ENCODE data around the gene PTPRK.

Gene PTPRK

DNA sequence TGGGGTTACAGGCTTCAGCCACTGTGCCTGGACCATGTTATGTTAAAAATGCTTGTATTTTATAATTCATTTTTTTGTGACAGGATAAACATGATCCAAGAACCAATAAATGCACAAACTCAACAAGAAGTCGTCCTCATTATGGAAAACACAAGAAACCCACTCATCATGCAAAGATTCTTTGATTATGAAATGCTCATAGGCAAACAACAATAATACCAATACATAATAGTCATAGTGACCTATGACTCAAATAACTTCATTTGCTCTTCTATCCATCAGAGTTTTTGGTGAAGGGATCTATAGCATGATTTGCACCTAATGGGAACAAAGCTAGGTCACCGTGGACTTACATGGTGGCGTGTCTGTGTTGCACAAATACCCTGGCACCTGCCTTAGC lies 402.5 kb downstream of the PTPRK start:
- DNase-seq, result no peak

DNA sequence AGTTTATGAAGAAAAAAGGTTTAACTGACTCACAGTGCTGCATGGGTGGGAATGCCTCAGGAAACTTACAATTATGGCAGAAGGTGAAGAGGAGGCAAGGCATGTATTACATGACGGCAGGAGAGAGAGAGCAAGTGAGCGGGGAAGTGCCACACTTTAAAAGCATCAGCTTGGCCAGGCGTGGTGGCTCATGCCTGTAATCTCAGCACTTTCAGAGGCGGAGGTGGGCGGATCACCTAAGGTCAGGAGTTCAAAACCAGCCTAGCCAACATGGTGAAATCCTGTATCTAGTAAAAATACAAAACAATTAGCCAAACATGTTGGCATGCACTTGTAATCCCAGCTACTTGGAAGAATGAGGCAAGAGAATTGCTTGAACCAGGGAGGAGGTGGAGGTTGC lies 406.2 kb downstream of the PTPRK start:
- DNase-seq, result no peak

DNA sequence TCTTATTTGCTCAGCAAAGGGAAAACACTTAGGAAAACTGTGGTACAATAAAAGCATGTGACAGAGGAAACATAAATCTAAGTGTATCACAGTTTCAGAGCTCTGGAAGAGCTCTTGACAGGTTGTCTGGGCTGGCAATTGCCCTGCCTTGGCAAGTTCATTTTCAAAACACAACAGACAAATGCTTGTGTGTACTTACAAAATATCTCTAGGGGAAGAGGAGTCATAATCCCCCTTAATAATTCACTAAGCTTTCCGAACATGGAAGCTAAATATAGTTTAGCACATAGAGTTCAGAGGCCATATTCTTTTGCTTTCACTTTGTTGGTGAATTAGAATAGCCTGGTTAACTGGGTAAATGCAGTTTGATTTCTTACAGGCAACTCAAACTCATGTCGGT lies 407.9 kb downstream of the PTPRK start:
- DNase-seq, result peak; percentile 6

DNA sequence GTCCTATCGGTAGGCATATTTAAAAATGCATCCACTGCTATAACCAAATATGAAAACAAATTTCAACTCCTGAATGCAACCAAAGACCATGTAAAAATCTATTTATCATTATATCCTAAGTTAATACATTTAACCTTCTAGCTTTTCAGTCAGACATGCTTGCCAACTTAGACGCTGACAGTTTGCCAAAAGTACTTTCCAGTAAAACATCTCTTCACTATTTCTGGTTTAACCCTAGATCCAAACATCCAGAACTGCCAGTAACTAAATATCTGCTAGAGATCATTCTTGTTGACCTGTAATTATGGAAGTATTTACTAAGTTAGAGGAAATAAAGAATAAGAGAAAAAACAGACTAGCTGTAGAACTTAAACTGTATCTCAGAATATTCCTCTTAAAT lies 409.3 kb downstream of the PTPRK start:
- DNase-seq, result no peak

DNA sequence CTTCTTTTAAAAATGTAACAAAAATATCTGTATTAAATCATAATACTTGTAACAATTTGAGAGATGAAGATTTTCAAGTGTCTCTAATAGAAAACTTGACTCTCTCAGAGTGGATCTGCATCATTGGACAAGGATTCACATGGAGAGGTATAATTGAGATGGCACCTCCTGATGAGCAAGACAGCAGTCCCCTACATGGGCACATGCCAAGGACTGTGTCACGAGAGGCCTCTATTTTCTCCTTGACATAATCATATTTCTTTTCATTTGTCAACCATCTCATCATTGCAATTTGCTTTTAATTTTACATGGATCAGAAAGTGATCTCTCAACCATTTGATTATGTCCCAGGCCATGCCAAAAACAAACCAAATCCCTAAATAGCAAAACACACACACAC lies 412.7 kb downstream of the PTPRK start:
- DNase-seq, result no peak

DNA sequence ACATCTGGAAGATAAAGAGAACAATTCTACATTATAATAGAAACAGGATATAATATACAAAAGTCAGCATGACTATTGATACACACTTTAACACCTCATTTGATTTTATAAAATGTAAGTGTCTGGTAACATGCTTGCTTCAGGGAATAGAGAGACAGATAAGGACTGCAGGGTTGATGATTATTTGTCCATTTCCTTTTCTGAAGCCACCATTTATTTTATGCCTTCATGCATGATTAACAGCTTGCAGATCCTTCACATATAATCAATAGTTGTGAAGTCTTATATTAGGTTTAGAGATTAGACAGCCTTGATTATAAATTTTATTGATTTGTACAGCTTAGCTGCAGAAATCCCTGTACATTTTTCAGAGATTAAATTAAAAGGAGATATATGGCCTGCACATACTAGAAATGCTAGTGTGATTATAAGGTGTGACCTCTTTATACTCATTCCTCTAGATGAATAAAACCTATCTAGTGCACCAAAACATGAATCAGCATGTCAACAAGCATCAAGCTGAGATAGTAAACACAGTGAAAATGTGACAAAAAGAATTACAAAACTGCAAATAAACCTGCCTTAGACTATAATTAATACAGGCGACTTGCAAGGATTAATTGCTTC lies 420.7 kb downstream of the PTPRK start:
- DNase-seq, result no peak

DNA sequence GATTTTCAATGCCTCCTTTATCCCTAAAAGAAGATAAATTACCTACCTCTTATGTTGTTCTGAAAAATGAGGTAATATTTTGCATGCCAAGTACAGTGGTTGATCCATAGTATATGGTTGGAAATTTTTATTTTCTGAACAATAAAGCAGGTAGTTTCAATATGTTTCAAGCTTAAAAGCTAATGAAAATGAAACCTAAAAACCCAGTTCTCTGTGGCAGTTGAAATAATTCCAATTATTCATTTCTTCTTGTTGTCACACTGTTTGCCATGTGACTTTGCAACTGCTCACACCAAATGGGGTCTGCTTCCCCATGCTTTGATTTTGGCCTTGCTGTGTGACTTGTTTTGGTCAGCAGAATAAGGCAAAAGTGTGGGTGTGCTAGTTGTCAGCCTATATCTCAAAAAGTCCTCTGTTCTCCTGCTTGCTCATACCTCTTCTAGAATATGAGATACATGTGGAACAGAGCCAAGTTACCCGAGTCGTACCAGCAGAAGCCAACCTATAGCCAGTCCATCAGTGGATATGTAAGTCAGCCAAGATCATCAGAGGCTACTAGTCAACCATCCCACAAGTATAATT lies 422.3 kb downstream of the PTPRK start:
- no peak for DNase-seq

DNA sequence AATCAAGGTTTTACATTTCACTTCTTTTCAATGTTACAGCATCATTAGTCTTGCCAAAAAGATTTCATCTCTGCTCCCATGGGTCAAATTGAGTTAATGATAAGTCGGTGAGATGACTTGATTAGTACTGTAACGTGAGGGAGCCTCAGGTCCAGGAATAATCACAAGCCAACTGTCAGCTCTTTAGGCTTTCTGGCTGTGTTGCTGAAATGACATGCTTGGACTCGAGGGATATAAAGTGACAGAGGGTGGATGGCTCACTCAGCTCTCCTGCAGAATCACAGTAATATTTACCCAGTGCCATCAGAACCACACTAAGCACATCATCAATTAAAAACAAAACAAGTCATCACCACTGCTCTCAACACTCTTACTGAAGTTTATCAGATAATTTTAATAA lies 423.4 kb downstream of the PTPRK start:
- no peak for DNase-seq

DNA sequence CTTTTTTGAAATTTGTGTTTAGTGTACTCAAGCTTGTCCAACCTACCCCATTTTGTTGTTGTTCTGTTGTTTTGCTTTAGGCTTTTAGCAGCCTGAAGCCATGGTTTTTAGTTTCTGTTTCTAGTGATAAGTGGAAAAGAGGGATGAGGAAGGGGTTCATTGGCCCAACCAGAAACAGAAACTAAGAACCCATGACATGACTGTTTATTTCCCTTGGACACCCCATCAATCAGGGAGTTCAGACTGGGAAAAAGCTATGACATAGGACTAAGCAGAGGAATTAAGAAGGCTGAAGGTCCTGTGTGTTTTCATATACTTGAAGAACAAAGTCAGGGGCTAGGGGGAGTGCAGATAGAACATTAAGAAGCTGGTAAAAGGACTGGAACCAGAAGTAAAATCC lies 425.0 kb downstream of the PTPRK start:
- DNase-seq, result no peak

DNA sequence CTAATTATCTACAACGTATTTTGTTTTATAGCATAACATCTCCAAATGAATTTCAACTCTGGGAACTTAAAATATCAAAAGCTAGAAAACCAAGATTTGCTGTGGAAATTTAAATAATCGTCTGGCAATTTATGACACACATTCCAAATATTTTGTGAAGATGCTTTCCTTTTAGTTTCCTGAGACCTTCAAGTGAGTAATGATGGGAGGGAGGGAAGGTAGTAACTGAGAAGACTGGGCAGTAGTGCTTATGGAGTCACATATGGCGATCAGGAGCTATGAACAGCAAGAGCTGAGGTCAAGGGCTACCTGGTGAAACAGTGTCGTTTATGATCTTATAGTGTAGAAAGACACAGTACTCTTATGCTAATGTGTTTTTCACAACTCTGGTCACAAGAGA lies 441.4 kb downstream of the PTPRK start:
- no peak for DNase-seq

DNA sequence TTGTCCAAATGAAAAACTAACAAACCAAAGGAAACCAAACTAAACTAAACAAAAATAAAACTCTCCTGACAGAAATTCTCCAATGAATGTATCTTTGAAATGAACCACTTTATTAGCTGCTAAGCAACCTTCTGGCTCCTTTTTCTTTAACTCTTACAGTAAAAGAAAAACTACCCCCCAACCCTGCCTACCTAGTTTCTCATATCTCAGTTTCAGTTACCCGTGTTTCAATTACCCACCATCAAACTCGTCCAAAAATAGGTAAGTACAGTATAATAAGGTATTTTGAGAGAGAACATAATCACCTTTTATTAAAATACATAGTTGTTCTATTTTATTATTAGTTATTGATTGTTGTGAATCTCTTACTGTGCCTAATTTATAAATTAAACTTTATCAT lies 442.1 kb downstream of the PTPRK start:
- no peak for DNase-seq

DNA sequence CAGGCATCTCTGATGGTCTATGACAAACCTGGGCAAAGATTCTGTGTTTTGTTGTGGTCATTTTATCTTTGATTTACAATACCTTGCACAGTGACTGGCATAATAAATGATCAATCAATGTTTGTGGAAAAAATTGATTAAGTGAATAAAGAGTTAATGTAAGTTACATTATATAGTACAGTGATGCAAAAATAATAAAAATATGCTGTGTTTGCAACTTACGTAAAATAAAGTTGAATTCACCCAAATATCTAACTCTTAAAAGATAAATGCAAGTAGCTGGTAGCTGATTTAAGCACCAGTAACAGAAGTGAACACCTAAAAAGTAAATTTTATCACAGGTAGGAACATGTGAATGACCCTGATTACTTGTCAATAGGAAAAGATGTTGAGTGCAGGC lies 443.6 kb downstream of the PTPRK start:
- no peak for DNase-seq

DNA sequence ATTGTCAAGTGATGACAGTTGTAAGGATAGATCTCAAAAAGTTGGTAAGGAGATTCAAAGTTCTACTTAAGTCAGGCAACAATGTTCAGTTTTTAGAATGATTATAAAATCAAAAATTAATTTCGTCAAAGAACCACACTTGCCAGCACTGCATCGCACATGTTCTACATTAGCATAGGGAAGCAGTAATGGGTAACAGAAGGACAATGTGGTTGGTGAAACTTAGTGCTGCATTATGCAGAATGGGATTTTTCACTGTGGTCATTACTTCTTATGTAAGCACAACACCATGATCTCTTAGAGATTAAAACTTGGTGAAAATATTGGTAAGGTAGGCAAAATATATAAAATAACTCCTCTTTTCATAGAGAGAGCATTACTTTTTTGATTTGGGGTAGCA lies 445.8 kb downstream of the PTPRK start:
- DNase-seq, result no peak

DNA sequence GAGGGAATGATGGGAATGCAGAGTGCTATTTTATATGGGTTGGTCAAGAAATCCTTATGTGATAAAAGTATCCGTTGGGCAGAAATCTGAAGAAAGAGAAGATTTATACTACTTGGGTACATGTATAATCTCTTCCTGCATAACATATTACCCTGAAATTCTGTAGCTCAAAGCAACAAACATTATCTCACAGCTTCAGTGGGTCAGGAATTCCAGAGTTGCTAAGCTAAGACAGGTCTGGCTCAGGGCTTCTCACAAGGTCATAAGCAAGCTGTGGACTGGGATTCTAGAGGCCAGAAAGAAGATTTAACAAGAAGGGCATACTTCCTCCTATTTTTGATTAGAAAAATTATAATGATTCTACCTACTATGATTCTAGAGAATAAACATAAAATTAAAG lies 447.0 kb downstream of the PTPRK start:
- no peak for DNase-seq

DNA sequence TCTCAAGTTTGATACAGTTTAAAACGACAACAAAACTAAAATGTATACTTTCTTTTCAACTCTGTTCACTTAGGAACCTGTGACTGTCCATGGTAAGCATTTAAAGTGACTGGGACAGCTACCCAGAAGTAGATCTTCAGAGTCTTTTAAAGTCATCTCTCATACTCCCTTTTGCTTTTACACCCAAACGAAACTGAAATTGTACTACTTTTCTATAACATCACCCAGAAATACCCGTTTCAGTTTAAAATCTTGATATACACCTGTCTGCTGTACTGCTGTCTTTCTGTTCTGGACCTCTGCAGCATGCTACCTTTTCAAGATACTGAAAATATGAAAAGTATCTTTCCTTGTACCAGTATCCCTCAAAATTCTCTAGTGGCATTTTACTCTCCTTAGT lies 449.2 kb downstream of the PTPRK start:
- DNase-seq, result no peak

DNA sequence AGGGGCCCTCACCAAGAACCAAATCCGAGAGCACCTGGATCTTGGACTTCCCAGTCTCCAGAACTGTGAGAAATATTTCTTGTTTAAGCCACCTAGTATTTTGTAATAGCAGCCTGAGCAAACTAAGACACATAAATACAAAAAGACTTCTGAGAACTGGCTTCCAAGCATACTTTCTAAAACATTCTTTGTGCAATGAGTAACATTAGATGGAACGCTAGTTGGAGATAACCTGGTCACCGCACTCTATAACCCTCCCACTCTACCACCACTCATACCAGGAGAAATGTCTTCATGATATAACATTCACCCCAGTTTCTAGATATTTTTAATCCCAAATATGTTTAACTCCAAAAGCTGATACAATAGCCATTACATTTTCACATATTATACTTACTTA lies 450.0 kb downstream of the PTPRK start:
- no peak for DNase-seq

DNA sequence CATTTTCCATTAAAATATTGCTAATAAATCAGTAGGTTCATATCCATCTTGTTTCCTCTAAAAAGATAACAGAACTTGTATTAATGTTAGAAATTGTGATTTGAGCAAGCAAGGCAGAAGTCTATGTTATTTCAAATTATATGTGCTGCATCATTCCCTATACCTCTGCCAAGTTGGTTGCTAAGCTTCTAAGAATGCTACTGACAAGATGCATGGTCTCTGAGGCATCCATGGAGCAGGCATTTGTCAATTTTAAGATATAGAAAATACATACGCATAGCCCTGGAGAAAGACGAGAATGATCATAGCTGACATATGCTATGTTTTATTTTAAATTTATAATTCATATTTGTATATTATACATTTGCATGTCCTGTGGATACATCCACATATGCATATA lies 451.2 kb downstream of the PTPRK start:
- DNase-seq, result no peak

DNA sequence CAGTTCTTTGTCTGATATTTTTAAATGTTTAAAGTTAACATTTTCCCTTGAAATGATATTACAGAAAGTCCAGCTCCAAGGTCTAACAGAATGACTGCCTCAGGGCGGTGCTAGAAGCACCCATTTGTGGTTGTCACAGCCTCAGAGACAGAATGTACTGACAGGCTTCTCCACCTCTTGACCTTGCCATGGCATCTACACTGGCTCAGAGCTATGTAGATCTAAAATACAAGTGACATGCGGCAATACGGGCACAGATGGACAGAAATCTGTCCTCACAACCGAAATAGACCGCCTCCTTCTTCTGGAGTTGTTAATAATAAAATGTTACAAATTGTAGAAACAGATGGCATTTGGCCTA lies 452.3 kb downstream of the PTPRK start:
- DNase-seq, result no peak

DNA sequence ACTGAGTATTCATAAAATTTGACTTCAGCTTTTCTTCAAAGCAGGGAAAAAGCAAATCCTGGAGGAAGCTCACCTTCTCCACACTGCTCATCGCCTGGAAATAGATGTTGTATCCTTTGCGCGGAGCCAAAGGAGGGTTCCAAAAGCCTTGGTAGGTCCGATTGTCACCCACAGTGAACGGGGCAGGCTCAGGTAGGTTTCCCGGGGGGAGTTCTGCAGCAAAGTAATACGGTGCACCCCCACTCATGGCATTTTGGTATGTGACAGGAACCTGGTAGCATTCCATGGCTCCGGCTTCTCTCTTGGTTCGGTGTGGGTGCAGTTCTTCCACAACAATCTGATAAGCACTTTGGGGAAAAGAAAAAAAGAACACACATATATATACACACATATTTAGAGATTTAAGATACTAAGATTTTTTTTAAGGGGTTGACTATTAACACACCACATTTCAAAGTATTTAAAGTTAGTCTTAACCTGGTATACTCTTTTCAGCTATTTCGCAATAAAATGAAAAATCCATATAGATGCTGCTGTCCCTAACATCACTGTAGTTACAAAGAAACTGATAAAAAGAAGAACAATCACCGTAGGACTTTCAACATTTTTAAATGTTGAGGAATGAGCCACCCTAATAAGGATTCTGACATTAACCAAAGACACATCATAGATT lies 452.8 kb downstream of the PTPRK start:
- no peak for DNase-seq

DNA sequence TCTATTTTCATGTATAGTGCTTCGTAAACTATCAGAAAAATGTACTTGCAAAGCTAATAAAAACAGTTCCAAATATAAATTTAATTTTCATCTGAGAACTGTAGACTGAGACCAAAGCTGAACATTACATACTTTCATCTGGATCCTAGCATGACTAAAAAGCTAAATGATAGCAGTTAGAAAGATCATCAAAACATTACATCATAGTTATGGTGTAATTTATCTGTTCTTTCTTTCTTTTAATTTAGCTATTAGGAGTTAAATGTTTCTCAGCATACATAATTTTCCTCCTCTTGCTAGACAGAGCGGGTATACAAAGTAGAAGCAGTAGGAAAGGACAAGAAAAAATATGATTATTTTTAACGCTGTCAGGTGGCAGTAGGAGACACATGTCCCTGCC lies 455.3 kb downstream of the PTPRK start:
- DNase-seq, result no peak

DNA sequence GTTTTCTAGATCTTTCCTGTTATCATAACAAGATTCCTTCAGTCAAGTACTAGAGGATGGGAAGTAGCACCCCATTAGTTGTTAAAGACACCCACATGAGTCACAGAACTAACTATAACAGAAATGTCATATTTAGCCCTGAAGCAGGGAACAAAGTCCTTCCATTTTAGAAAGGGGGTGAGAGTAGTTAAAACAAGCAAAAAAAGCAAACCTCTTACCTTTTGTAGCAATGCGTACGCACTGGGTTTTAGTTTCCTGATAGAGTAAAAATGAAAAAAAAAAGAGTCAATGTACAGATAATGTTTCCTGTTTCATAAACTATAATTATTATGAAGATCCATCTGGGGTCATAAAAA lies 455.9 kb downstream of the PTPRK start:
- DNase-seq, result no peak

DNA sequence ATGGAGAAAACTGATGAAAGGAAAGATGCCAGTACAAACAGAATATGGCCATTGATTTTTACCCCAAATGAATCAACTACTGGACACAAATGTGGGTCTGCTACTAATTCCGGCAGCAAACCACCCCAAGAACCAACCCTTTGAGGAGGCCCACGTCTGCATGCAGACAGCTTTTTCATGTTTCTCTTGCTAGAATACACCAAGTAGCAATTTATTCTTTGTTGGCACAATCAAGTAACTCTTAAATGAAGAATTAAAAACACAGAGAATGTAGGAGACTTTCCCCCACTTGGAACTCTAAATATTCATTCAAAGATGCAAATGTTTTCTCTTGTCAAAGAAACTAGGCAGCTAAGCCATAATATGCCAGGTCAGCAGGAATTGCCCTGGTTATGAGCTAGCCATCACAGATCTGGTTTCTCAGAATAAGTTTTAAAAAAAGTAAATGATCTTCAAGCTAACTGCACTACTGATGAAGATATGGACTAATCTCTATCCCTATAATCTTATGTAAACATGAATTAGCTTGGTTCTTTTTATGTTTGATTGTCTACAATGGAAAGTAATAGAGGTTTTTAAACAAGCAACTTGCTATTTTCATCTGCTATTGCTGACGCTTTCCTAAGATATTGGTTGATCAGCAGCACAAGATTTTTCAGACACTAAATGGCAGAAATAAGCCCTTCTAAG lies 456.4 kb downstream of the PTPRK start:
- no peak for DNase-seq

DNA sequence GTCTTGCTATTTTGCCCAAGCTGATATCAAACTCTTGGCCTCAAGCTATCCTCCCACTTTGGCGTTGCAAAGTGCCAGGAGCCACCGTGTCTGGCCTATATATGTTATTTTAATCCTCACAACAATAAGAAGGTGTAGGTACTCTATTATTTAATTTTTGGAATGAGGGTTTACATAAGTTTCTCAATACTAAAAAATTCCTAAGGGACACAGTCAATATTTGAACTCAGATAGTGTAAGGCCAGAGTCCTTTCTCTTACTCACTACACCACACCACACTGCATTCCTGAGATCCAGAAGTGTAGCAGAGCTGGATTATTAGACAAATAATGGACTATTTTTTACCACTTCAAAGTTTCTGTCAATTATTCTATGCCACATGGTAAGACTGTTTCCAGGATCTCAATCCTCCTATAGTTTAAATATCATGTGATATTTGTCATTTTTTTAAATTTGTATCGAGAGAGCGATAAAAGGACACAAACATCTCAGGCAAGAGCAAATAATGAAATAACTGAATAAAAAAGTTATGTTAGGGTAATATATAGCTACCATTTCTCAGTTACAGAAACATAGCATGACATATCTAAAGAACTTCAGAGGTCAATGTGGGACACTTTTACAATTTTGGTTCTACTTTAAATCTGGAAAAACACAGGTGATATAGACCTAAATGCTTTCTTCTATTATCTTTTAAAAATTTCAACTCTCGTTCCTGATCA lies 457.4 kb downstream of the PTPRK start:
- DNase-seq, result no peak

DNA sequence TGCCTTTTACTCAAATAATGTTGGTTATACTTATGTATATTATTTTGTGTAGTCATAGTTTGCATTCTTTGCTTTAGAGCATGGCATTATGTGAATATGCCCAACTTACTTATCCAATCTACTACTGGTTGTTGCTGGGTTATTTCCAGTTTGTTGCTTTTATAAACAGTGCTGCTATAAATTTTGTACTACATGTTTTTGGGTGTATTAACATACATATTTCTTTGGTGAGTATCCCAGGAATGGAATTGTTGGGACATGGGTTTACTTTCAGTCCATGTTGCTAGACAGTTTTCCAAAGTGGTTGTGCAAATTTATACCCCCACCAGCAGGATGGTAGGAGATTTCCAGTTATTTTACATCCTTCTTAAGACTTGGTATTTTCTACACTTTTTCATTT lies 462.5 kb downstream of the PTPRK start:
- DNase-seq, result no peak

All from NCI-H2107 (cell line).